HK-2 (cell line): ENCODE results near the gene SLC2A14.
"Not testable (repeated sequence)": the region's sequence is repeated elsewhere in the genome, so short reads cannot be mapped to it uniquely, and the experiment has no call there.

Source experiments
- DNase-seq: peaks from one replicate; pipeline ENCODE4 v3.0.0-alpha.2; 2018; ENCODE audit not compliant: unreplicated experiment

Gene SLC2A14

DNA sequence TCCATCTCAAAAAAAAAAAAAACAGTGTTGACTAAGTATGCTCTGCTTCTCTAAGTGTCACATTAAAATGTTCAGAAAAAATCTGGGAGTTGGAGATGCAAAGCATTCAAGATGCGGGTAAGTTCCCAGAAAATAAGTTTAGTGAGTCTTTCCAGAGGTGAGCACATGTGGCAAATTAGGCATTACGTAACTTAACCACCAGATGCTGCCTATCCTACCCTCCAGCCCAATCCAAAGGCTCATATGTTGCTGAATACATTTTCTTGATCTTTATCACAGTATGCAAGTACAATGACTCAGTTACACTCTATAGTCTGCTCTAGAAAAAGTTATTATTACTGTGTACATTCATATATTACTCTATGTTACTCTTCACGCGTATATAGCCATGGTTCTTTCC lies 3.6 kb downstream of the SLC2A14 start:
- no peak for DNase-seq

DNA sequence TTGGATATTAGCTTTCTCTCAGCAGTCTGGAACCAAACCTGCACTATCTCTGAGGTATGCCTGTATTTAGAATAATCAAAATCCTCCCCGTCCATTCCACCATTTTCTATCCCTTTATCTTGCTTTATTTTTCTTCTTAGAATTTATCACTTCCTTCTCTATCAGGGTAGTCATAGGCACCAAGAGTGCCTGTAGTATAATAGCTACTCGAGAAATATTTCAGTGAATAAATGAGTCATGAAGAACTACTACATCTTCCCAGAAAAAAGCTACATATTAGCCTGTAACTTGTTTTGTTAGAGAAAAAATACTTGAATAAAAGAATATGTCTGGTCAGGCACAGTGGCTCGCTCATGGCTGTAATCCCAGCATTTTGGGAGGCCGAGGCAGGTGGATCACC lies 4.3 kb downstream of the SLC2A14 start:
- no peak for DNase-seq

DNA sequence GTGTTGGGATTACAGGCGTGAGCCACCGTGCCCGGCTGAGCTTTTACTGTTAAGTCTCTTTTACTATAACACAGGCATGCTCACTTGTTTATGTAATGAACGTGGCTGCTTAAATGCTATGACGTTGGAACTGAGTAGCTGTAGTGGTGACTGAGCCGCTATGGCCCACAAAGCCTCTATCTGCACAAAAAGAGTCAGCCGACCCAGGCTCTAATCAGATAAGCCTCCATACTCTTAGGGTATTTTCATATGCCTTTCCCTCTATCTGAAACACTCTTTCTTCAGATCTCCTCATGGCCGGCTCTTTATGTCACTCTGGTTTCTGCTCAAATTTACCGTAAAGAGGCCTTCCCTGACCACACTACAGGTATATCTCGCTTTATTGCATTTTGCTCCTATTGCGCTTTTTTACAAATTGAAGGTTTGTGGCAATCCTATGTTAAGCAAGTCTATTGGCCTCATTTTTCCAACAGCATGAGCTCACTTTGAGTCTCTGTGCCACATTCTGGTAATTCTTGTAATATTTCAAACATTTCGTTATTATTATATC lies 8.0 kb downstream of the SLC2A14 start:
- DNase-seq: no peak

DNA sequence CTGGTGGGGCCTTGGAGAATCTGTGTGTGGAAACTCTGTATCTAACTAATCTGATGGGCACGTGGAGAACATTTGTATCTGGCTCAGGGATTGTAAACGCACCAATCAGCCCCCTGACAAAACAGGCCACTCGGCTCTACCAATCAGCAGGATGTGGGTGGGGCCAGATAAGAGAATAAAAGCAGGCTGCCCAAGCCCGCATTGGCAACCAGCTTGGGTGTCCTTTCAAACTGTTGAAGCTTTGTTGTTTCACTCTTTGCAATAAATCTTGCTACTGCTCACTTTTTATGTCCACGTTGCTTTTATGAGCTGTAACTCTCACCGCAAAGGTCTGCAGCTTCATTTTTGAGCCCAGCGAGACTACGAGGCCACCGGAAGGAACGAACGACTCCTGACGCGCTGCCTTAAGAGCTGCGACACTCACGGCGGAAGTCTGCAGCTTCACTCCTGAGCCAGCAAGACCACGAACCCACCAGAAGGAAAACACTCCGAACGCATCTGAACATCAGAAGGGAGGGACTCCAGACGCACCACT lies 9.8 kb downstream of the SLC2A14 start:
- not testable (repeated sequence) for DNase-seq

DNA sequence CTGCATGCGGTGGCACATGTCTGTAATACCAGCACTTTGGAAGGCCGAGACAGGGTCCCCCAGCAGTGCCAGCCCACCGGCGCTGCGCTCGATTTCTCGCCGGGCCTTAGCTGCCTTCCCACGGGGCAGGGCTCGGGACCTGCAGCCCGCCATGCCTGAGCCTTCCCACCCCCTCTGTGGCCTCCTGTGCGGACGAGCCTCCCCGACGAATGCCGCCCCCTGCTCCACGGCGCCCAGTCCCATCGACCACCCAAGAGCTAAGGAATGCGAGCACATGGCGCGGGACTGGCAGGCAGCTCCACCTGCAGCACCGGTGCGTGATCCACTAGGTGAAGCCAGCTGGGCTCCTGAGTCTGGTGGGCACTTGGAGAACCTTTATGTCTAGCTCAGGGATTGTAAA lies 10.4 kb downstream of the SLC2A14 start:
- DNase-seq: not testable (repeated sequence)

DNA sequence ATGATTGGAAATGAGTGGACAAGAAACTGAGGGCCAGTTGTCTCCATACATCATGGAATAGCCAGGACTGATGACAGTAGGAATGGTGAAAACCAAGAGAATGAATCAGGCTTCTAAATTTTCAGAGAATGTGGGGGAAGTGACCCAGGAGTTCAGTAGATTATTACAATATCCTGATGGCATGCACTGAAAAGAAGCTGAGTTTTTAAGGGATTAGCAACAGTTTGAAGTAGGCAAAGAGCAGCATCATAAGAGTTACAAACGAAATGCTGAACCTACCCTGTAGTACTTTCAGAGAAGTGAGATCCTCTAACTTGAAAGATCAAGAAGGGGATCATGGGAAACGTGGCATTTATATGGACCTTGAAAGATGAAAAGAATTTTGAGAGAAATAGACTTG lies 13.2 kb downstream of the SLC2A14 start:
- no peak for DNase-seq

DNA sequence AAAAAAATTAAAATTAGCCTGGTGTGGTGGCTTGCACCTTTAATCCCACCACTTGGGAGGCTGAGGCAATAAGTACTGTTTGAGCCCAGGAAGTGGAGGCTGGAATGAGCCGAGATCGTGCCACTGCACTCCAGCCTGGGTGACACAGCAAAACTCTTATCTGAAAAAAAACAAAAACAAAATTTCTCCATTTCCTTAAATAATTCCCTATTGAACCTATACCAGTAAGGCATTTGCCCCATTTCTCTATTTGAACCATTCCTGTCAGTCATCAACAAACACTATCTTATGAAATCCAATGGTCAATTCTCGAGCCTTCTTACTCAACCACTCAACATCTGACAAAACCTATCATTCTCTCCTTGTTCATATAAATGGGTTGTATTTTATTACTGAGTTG lies 14.7 kb downstream of the SLC2A14 start:
- no peak for DNase-seq

DNA sequence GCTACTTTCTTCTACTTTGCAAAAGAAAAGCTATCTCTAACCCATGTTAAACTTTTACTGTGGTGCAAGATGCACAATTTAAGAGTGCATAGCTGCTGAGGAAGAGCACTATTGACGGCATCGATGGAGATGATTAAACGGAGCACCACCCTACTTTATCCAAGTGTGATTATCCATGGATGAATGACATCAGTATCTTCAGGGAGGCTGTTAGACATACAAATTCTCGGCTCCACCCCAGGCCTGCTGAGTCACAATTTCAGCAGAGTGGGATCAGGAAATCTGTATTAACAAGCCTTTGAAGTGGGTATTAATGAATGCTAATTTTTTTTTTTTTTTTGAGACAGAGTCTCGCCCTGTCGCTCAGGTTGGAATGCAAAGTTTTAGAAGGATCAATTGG lies 16.2 kb downstream of the SLC2A14 start:
- no peak for DNase-seq

DNA sequence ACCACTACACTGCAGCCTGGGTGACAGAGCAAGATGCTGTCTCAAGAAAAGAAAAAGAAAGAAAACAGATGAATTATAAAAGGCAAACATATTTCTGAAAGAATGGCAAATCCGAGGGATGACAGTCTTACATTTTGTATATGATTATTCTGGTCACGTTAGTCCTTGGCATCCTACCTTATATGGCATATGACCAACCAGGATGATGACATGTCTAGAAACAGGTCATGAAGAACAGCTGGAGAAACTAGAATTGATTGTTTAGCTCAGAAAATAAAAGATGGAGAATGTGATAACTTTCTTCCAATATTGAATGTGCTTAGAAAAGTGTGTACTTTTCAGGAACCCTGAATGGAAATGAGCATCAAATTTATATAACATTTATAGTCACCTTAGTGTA lies 19.2 kb downstream of the SLC2A14 start:
- DNase-seq: no peak

DNA sequence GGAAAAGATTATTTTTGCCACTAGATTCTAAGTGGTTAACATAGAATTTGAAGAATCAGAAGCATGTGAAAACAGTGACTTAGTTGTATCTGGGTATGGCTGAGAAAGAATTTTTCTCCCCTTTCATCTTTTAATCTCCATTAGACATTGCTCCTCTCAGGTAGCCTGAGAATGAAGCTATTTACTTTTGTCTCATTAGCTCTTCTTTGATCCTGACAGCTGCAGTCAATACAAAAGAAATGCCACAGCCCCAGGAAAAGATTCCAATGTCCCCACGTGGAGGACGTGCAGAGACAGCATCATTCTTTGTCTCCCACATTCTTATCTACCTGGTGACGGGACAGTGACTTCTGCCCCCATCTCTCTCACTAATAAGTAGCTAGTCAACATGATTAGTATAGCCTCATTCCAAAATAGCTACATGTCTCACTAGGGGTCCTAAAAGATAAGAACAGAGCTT lies 21.1 kb downstream of the SLC2A14 start:
- DNase-seq: not testable (repeated sequence)

DNA sequence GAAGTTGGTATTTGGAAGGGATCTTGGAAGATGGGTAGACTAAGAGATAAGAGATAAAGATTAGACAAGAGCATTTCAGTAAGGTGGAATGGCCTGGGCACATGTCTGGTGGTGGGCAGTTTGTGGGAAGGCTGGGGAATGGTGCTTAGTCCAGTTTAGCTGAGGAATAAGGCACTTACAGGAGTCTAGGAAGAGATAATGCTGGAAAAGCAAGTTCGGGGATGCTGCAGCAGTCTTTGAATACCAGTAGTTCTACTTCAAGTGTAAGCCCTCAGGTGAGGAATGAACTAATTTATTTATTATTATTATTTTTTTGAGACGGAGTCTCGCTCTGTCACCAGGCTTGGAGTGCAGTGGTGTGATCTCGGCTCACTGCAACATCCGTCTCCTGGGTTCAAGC lies 22.6 kb downstream of the SLC2A14 start:
- not testable (repeated sequence) for DNase-seq

DNA sequence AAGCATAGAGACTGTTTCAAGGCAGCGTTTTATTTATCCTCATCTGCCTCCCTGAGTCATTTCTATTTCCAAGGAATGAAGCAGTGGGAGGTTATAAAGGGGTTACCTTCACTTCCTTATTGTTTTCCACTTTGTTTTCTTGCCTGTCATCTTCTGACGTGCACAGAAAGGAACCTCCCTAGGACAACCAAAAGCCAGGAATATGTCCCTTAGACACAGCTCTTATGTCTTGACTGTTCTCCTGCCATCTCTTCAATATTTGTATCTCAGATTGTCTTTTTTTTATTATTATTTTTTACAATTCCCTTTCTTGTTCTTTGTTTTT lies 24.7 kb downstream of the SLC2A14 start:
- DNase-seq: not testable (repeated sequence)

DNA sequence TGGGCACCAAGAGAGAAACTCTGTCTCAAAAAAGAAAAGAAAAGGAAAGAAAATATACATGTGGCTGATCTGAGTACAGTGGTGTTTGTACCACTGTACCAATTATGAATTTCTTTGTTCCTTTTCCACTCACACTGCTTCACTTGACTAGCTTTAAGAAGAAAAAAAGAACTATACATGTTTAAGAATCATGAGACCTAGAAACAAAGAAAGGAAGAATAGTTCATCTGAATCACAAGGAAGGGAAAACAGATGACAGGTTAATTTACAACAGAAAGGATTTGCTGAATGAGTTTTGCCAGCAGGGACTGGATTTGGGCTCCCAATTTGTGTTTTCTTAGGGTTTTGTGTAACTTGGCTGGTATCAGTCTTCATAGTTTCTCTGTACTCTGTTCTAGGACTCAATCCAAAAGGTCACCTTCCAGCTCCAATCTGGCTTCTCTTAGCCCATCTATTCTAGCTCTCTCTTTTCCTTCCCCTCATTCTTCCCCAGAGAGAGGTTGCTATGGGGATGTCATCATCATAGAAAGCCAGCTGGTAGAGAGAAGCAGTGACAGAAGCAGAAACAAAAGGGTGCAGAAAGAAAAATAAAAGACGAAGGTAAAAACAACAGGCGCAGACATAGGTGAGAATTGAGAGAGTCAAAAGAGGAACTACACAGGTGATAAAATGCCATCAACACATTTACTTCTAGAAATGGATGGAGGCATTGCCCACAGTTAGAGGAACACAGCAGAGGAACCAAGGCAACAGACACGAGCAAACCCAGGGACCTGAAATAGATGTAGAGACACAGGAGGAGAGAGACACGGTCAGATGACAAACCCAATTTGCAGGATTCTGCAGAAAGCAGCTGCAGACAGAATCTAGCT lies 25.3 kb downstream of the SLC2A14 start:
- not testable (repeated sequence) for DNase-seq

DNA sequence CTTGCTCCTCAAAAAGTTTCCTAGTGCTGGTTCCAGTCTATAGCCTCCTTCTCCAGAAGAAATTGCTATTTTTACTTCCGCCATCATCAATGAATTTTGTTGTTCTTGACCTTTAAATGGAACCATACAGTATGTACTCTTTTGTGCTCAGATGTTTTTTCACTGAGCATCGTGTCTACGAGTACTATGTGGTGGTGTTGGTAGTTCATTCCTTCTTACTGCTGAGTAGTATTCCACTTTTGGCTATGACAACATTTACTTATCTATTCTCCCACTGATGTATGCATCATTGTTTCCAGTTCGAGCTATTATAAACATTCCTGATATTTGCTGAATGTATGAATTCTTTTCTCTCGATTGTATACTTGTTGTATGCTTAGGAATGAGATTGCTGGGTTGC lies 28.6 kb downstream of the SLC2A14 start:
- DNase-seq: no peak

DNA sequence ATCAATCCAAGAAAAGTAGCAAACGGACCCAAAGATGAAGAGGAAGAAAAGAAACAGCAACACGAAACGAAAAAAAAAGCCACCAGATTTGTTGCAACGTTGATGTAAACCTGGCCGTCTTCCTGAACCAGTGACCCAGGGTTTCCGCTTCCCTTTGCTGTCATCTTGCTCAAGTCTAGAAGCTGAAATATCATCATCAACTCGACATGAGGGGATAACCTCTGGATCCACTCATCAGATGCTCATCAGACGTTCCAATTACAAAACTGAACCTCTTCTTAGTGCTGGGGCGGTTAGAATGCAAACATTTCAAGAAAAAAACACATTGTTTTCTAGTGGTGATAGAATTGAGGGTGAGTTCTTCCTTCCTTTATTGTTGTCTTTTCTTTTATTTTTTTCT lies 29.1 kb downstream of the SLC2A14 start:
- not testable (repeated sequence) for DNase-seq

DNA sequence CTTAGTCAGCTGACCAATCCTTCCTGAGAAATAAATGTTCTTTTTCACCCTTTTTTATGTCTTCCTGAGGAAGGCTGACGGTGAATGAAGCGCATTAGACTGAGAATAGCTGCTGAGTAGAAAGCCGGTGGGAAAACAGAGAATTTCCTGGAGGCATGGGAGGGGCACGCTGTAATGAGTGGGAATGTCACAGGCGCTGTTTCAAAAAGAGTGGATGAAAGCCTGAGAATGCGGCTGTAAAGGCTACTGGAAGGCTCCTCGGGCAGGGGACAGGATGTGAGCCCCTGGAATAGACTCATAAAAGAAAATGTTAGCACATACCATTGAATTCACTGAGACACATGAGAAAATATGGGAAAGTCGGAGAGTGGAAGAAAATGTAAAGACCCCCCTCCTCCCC lies 29.6 kb downstream of the SLC2A14 start:
- not testable (repeated sequence) for DNase-seq

DNA sequence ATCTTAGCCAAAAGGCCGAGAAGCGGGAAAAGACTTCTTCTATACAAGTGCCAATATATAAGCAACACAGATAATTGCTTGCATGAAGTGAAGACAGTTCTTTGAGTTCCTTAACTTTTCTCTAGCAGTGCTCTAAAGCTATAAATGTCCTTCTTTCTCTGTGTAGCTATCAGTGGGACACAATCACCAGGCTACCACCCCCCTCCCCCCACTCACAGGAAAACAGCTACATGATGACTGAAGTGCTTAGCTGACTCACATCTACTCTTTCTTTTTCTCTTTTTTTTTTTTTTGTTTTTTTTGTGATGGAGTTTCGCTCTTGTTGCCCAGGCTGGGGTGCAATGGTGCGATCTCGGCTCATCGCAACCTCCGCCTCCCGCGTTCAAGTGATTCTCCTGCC lies 30.3 kb downstream of the SLC2A14 start:
- DNase-seq: not testable (repeated sequence)

DNA sequence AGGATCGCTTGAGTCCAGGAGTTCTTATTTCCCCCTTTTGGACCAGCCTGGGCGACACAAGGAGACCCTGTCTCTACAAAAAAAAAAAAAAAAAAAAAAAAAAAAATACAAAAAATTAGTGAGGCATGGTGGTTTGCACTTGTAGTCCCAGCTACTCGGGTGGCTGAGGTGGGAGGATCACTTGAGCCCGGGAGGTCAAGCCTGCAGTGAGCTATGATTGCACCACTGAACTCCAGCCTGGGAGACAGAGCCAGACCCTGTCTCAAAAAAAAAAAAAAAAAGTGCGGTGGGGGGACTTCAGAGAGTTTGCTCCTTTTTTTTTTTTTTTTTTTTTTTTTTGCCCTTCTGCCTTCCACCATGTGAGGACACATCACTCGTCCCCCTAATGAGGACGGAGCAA lies 32.9 kb downstream of the SLC2A14 start:
- DNase-seq: not testable (repeated sequence)

DNA sequence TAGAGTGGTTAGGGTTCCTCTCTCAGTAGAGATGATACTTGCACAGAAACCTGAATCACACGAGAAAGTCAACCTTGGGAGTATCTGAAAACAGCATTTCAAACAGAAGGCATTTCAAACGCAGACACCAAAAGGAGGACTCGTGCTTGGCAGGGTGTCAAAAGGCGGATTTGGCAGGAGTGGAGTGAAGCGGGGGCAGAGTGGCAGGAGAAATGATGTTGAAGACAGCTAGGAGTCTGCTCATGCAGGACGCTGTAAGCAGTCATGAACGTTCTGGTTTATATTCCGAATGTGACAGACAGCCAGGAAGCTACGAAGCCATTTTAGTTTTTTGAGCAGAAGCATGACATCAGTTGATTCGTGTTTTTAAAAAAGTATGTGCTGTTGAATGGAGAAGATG lies 33.5 kb downstream of the SLC2A14 start:
- not testable (repeated sequence) for DNase-seq

DNA sequence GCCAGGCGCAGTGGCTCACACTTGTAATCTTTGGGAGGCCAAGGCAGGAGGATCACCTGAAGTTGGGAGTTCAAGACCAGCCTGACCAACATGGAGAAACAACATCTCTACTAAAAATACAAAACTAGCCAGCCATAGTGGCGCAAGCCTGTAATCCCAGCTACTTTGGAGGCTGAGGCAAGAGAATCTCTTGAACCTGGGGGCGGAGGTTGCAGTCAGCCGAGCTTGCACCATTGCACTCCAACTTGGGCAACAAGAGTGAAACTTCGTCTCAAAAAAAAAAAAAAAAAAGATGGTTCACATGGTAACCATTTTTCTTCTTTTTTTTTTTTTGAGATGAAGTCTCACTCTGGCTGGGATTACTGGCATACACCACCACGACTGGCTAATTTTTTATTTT lies 35.3 kb downstream of the SLC2A14 start:
- no peak for DNase-seq

DNA sequence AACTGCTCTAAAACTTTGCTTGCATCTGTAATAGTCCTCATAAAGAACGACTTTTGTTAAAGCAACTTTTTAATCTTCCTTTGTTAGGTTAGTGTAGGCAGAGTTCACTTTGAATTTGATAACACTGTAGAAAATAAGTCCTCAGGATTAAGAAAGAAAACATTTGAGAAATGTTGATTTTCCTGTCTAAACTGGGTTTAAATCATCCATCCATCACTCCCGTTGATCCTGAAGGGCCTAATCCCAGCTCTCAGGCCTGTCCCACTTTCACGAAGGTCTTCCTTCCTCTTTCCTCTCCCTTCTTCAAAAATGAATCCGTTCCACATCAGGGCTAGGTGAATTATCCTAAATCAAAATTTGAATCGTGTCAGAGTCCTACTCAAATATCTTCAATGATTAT lies 36.9 kb downstream of the SLC2A14 start:
- no peak for DNase-seq

DNA sequence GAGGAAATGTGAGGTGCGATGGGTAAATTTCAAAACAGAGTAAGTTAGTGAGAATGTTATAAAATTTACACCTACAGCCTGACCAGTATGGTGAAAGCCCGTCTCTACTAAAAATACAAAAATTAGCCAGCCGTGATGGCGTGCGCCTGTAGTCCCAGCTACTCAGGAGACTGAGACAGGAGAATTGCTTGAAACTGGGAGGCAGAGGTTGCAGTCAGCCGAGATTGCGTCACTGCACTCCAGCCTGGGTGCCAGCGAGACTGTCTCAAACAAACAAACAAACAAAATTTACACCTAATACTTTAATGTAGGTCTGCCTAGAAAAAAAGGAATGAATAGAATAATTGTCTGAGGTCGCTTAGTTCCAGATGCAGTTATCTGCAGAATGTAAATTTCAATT lies 37.6 kb downstream of the SLC2A14 start:
- no peak for DNase-seq

DNA sequence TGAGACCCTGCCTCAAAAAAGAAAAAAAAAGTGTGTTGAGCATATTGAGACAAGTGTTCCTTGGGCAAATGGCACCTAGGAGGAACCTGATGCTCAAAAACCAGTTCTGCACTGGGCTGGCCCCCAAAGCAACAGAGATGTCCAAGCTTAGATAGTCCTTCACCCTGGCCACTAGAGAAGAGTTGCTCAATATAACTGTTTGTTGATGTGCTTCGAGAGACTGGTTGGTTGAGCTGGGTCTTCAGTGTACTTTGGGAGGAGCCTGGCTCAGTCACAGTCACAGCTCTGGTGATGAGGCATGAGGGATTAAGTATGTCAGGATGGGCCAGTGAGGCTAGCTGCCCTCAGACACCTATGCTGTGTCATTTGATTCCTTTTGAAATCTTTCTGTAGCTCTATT lies 38.0 kb downstream of the SLC2A14 start:
- DNase-seq: no peak
